Measurements from ENCODE around the gene HNRNPLL.

GRCh38 chr2:38583524-38583923 is 19.2 kb downstream of the HNRNPLL start:
- no peak for TF ChIP-seq CTCF (conservative IDR thresholded peaks at IDR 0.05; ENCODE audit: low read depth in 2 of 2)
- no peak for TF ChIP-seq POLR2AphosphoS5 (IDR thresholded peaks at IDR 0.05; ENCODE audit: low read depth)
- TF ChIP-seq REST (IDR thresholded peaks at IDR 0.05; ENCODE audit: unreplicated experiment) = no peak
- TF ChIP-seq CREB1 (CRISPR knock-in tag; IDR thresholded peaks at IDR 0.05; ENCODE audit: low read depth) = no peak
- TF ChIP-seq EZH2 (IDR thresholded peaks at IDR 0.05; ENCODE audit: low read depth, unreplicated experiment) = no peak
- TF ChIP-seq JUNB (IDR thresholded peaks at IDR 0.05; ENCODE audit: unreplicated experiment) = no peak
- no peak for TF ChIP-seq EZH2phosphoT487 (IDR thresholded peaks at IDR 0.05; ENCODE audit: unreplicated experiment)
- no peak for TF ChIP-seq ETS1 (IDR thresholded peaks at IDR 0.05)
- no peak for TF ChIP-seq NANOG (IDR thresholded peaks at IDR 0.05; ENCODE audit: borderline replicate concordance)
